ENCODE results near the gene PSMG1. TPM values are rescaled to one million over a fixed set of nuclear protein-coding genes. Genes with fewer than 3 reads are reported as not detected.
A peak's percentile ranks its signal among the peaks of the same experiment; 100 is the strongest.
"Not testable (repeated sequence)": the region's sequence is repeated elsewhere in the genome, so short reads cannot be mapped to it uniquely, and the experiment has no call there.

Gene PSMG1
- 102 and 156 TPM in 2 replicates for total RNA-seq (2014; rRNA removed; shearing (Covaris generic); ENCODE audit: low replicate concordance)

- DNase-seq (ENCODE audit: low read depth): peak; percentile 97
- in situ Hi-C loops (cut with HindIII; ENCODE audit: low pct_unique_long_range_greater_than_20kb, low sequenced_read_pairs): no loop called here
These were observed at the start of gene PSMG1 for GRCh38 chr21:39183272-39184049. Gene PSMG1, minus strand, starts transcription at chr21:39183451. Its CDS starts 66 bp downstream, at chr21:39183385.

GRCh38 chr21:39232861-39233291 is 49.6 kb upstream of the PSMG1 start:
- in situ Hi-C loops (cut with HindIII; ENCODE audit: low pct_unique_long_range_greater_than_20kb, low sequenced_read_pairs): no loop called here
- DNase-seq (ENCODE audit: low read depth): no peak

GRCh38 chr21:39224930-39225329 is 41.7 kb upstream of the PSMG1 start:
- no peak for DNase-seq (ENCODE audit: low read depth)
- in situ Hi-C loops (cut with HindIII; ENCODE audit: low pct_unique_long_range_greater_than_20kb, low sequenced_read_pairs): no loop called here

- DNase-seq (ENCODE audit: low read depth): no peak
- in situ Hi-C loops (cut with HindIII; ENCODE audit: low pct_unique_long_range_greater_than_20kb, low sequenced_read_pairs): no loop called here
These were observed 38.8 kb upstream of the PSMG1 start for GRCh38 chr21:39221997-39222486.

GRCh38 chr21:39221282-39221996 is 38.2 kb upstream of the PSMG1 start:
- DNase-seq (ENCODE audit: low read depth): no peak
- in situ Hi-C loops (cut with HindIII; ENCODE audit: low pct_unique_long_range_greater_than_20kb, low sequenced_read_pairs): no loop called here

GRCh38 chr21:39220875-39221274 is 37.6 kb upstream of the PSMG1 start:
- in situ Hi-C loops (cut with HindIII; ENCODE audit: low pct_unique_long_range_greater_than_20kb, low sequenced_read_pairs); DNase-seq (ENCODE audit: low read depth): not testable (repeated sequence)

GRCh38 chr21:39220150-39220549 is 36.9 kb upstream of the PSMG1 start:
- DNase-seq (ENCODE audit: low read depth): no peak
- in situ Hi-C loops (cut with HindIII; ENCODE audit: low pct_unique_long_range_greater_than_20kb, low sequenced_read_pairs): no loop called here

GRCh38 chr21:39218082-39218409 is 34.8 kb upstream of the PSMG1 start:
- DNase-seq (ENCODE audit: low read depth): no peak
- in situ Hi-C loops (cut with HindIII; ENCODE audit: low pct_unique_long_range_greater_than_20kb, low sequenced_read_pairs): no loop called here

- in situ Hi-C loops (cut with HindIII; ENCODE audit: low pct_unique_long_range_greater_than_20kb, low sequenced_read_pairs): no loop called here
- no peak for DNase-seq (ENCODE audit: low read depth)
These were observed 34.3 kb upstream of the PSMG1 start for GRCh38 chr21:39217356-39218081.

- DNase-seq (ENCODE audit: low read depth): no peak
- in situ Hi-C loops (cut with HindIII; ENCODE audit: low pct_unique_long_range_greater_than_20kb, low sequenced_read_pairs): no loop called here
These were observed 33.0 kb upstream of the PSMG1 start for GRCh38 chr21:39216290-39216689.

- no peak for DNase-seq (ENCODE audit: low read depth)
- in situ Hi-C loops (cut with HindIII; ENCODE audit: low pct_unique_long_range_greater_than_20kb, low sequenced_read_pairs): no loop called here
These were observed 31.8 kb upstream of the PSMG1 start for GRCh38 chr21:39215078-39215477.

- DNase-seq (ENCODE audit: low read depth): no peak
- in situ Hi-C loops (cut with HindIII; ENCODE audit: low pct_unique_long_range_greater_than_20kb, low sequenced_read_pairs): no loop called here
These were observed 26.1 kb upstream of the PSMG1 start for GRCh38 chr21:39209334-39209688.

GRCh38 chr21:39208624-39209333 is 25.5 kb upstream of the PSMG1 start:
- no peak for DNase-seq (ENCODE audit: low read depth)
- in situ Hi-C loops (cut with HindIII; ENCODE audit: low pct_unique_long_range_greater_than_20kb, low sequenced_read_pairs): no loop called here

- in situ Hi-C loops (cut with HindIII; ENCODE audit: low pct_unique_long_range_greater_than_20kb, low sequenced_read_pairs): no loop called here
These were observed 20.9 kb upstream of the PSMG1 start for GRCh38 chr21:39204134-39204533.

GRCh38 chr21:39198800-39199199 is 15.5 kb upstream of the PSMG1 start:
- DNase-seq (ENCODE audit: low read depth): no peak
- in situ Hi-C loops (cut with HindIII; ENCODE audit: low pct_unique_long_range_greater_than_20kb, low sequenced_read_pairs): no loop called here

More at GRCh38 chr21:39204134-39204533, 20.9 kb upstream of the PSMG1 start:
- no peak for DNase-seq (ENCODE audit: low read depth)

- in situ Hi-C loops (cut with HindIII; ENCODE audit: low pct_unique_long_range_greater_than_20kb, low sequenced_read_pairs): no loop called here
- DNase-seq (ENCODE audit: low read depth): no peak
These were observed 14.4 kb upstream of the PSMG1 start for GRCh38 chr21:39197448-39198233.

GRCh38 chr21:39196838-39197237 is 13.6 kb upstream of the PSMG1 start:
- in situ Hi-C loops (cut with HindIII; ENCODE audit: low pct_unique_long_range_greater_than_20kb, low sequenced_read_pairs): no loop called here

GRCh38 chr21:39196310-39196709 is 13.1 kb upstream of the PSMG1 start:
- DNase-seq (ENCODE audit: low read depth): no peak
- in situ Hi-C loops (cut with HindIII; ENCODE audit: low pct_unique_long_range_greater_than_20kb, low sequenced_read_pairs): no loop called here

More at GRCh38 chr21:39196838-39197237, 13.6 kb upstream of the PSMG1 start:
- DNase-seq (ENCODE audit: low read depth): no peak
